GM18873 (cell line): ENCODE results near the gene RASSF4.

Source experiments
- ATAC-seq: cut with Tn5 transposase; IDR thresholded peaks from one replicate; pipeline ENCODE4 v1.9.1; 2021; ENCODE audit warnings: mild to moderate bottlenecking, moderate library complexity, moderate number of reproducible peaks; ENCODE audit not compliant: unreplicated experiment, low FRiP score

Gene RASSF4

DNA sequence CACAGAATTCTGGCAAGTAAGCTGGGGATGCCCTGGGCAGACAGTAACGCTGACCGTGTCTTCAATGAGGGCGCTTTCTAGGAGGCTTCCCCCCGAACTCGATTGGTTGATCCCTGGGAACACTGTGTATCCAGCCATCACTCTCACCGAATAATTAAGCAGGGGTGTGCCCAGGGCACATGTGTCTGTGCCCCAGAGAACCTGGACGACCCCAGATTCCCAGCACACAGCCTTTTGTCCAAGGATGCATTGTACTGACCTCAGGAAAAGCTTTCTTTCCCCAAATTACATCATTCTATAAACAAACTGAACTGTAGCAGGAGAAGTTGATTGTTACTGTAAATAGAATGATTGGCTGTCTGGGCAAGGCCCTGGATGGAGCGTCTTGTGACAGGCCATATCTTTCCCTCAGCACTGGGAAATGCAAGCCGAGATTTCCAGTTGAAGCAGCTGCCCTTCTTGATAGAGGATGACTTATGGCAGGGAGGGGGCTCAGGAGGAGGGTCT lies 25.6 kb downstream of the RASSF4 start:
- no peak for ATAC-seq

GRCh38 chr10:44986179-44986578 lies 26.6 kb downstream of the RASSF4 start:
- ATAC-seq = no peak

DNA sequence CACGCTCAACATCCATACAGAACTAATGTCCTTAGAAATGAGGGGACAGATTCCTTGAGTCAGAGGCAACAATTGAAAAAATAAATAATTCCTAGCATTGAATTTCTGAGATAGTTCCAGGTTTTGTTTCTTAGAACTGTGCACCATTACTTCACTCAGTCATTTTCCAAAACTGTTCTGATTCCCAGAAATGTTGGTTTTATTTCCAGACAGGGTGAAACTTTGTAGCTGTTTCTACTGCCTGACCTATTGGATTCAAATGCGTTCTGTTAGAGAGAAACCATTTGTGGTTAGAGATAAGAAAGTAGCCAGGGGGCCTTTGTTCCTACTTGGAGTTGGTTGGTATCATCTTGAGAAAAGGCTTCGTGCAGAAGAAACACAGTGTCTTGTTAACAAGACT lies 27.1 kb downstream of the RASSF4 start:
- ATAC-seq = no peak

DNA sequence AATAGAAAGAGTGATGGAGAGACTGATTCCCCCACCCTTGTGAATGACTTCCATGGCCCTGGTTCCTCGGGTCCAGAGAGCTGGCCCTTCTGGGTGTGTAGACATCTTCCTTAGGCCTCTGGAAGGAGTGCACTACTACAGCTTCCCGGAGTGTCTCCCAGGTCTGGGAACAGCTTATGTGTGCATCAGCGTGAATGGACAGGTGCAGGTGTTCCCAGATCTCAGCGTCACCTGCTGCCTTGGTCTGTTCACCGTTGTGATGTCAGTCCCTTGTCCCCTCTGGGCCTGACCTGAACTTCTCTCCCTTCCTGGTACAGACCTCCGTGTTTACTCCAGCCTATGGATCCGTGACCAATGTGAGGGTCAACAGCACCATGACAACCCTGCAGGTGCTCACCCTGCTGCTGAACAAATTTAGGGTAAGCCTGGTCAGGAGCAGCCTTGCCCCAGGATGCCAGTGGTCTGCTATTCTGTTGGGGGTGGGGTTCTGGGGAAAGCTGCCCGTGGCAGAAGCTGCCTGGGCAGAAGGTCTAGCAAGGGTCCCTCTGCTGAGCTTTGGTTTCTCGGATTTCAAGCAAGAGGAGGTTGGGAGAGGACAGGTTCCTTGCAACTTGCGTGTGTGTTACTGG lies 29.5 kb downstream of the RASSF4 start:
- no peak for ATAC-seq

- ATAC-seq = no peak
These were observed 30.1 kb downstream of the RASSF4 start for GRCh38 chr10:44989597-44990301.

DNA sequence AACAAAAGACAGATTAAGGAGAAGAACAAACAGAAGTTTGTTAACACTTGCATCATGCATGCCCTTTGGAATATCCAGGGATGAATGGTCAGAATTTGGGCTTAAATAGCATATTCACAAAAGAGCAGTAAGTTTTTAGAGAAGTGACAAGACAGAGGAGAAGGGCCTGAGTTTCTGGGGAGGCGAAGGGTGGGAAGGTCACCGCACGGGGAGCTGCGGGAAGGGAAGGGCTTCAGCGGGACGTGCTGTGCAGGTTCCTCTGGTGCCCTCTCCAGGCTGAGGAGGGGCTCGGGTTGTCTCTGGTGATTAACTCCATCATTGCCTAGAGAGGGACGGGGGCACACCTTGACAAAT lies 30.7 kb downstream of the RASSF4 start:
- no peak for ATAC-seq

DNA sequence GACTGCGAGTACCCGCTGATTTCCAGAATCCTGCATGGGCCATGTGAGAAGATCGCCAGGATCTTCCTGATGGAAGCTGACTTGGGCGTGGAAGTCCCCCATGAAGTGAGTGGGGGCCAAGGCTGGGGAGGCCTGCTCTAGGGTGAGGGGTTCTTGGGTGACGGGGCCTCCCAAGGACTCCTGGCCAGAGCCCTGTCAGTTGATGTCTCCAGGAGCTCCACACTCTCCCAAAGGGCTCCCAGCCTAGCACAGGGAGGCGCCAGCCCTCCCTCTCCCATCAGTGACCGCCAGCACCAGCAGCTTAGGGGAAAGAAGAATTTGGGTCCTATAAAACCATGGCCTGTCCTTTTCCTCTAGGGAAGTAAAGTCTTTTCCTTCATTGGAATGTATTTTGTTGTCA lies 31.4 kb downstream of the RASSF4 start:
- ATAC-seq = no peak

- no peak for ATAC-seq
These were observed 32.0 kb downstream of the RASSF4 start for GRCh38 chr10:44991571-44991970.

- ATAC-seq = no peak
These were observed 32.6 kb downstream of the RASSF4 start for GRCh38 chr10:44992070-44992731.

GRCh38 chr10:44992732-44993225 lies 33.2 kb downstream of the RASSF4 start:
- no peak for ATAC-seq

DNA sequence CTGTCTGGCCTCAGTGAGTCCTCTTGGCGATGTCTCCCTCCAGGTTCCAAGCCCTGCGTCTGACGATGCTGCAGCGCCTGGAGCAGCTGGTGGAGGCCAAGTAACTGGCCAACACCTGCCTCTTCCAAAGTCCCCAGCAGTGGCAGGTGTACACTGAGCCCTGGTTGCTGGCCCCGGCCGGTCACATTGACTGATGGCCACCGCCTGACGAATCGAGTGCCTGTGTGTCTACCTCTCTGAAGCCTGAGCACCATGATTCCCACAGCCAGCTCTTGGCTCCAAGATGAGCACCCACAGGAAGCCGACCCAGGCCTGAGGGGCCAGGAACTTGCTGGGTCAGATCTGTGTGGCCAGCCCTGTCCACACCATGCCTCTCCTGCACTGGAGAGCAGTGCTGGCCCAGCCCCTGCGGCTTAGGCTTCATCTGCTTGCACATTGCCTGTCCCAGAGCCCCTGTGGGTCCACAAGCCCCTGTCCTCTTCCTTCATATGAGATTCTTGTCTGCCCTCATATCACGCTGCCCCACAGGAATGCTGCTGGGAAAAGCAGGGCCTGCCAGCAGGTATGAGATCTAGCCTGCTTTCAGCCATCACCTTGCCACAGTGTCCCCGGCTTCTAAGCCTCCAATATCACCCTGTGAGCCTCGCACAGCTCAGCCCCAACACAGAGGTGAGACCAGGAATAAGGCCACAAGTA lies 33.8 kb downstream of the RASSF4 start:
- no peak for ATAC-seq

GRCh38 chr10:44993922-44994751 lies 34.5 kb downstream of the RASSF4 start:
- ATAC-seq = no peak

DNA sequence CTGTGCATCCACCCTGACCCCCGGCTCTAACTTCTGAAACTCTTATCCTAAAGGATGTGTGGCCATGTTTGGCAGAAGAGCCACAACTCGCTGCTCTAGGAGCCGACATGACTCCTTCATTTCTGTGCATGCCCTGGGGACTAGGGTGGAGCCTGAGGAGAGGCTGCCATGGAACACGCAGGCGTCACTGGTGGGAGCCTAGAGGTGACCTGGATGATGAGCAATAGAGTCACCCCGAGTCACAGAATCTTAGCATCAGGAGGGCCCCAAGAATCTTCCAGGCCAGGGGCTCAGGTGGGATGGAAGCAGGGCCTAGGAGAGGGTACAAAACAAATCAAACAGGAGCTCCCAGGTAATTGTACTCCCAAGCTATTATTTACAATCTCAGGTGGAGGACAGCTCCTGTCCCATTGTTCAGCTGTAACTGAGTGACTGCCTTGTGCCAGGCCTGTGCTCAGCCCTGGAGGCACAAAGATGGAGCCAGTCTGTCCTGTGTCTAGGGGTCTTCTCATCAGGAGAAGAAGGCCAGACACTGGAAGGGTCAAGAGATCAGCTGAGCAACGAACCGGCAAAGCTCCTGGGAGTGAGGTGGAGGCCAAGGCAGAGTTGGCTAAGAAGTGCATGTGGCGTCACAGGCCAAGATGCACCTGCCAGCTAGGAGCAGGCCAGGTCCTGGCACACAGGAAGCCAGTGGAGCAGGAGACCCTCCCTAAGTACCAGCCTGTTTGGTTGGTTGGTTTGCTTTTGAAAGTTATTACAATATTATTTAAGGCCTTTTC lies 35.3 kb downstream of the RASSF4 start:
- ATAC-seq = no peak

- no peak for ATAC-seq
These were observed 35.9 kb downstream of the RASSF4 start for GRCh38 chr10:44995581-44995913.

DNA sequence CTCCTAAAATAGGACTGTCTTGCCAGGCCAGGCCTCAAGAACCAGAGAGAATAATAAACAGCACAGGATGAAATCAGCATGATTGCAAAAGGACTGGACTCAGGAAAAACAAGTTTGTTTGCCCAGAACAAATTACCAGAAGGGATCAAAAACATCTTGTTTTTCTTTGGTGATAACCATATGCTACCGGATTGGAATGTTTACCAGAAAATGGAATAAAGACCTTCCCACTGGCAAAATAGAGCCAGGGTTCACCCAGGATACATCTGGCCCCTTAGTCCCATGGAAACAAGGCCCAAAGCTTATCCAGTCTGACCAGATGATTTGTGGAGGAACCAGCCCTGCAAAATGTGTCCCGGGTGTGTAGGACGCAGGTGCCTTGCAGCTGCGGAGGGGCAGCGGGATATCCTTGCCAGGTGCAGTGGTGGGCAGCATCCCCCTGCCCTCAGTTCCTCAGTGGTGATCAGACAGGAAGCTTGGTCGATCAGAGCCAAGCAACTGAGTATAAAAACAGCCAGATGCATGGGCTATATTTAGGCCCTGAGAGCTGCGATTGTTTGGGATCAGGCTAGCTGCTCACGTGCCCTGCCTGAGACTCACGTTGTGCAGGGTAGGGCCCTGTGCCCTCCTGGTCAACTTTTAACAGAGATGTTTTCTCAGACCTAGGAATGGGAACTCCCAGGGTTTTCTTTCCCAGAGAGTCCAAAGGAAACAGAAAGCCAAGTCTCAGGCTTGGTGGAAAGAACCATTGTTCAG lies 36.5 kb downstream of the RASSF4 start:
- ATAC-seq = no peak

DNA sequence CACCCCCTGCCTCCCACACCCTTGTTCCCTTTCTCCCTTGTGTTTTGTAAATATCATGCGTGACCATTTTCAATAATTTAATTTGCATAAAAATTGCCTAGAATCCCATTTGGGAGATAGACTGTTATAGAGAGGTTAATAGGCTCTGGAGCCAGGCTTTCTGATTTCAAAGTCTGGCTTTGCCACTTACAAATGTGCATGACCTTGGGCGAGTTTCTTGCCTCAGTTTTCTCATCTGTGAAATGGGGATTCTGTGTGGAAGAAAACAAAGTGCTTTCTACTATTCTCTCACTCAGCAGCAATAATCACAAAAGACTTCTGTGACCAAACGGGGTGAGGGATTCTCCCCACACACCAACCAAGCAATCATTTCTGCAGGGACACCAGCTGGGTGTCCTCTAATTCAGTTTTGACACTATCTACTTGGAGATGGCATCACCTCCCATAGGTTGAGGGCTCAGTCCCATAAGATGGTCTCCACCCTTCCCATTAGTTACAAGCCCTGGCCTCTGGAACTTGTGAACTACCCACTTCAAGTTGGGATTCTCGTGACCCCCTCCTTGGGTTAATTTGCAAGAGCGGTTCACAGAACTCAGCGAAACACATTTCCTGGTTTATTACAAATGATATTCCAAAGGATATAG lies 37.6 kb downstream of the RASSF4 start:
- ATAC-seq = no peak

DNA sequence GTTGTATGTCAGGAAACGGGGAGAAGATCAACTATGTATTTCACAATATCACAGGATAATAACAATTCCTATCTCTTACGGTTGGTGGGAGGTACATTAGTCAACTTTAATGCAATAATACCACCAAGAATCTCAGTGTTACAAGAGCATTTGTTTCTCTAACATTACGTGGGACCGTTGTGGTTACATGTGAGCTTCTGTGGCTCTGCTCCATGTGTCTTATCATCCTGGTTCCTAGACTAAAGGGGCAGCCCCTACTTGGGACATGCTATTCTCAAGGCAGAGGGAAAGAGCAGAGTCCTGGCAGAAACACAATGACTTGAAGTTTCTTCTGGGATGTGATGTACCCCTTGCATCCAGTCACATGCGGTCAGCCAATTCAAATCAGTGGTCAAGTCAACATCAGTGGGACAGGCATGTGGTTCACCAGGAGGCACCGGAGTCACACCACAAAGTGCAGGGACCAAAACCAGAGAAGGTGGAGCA lies 38.6 kb downstream of the RASSF4 start:
- no peak for ATAC-seq

- ATAC-seq = no peak
These were observed 40.6 kb downstream of the RASSF4 start for GRCh38 chr10:45000138-45000751.
